ENCODE measurements around the gene MTHFD1.

DNA sequence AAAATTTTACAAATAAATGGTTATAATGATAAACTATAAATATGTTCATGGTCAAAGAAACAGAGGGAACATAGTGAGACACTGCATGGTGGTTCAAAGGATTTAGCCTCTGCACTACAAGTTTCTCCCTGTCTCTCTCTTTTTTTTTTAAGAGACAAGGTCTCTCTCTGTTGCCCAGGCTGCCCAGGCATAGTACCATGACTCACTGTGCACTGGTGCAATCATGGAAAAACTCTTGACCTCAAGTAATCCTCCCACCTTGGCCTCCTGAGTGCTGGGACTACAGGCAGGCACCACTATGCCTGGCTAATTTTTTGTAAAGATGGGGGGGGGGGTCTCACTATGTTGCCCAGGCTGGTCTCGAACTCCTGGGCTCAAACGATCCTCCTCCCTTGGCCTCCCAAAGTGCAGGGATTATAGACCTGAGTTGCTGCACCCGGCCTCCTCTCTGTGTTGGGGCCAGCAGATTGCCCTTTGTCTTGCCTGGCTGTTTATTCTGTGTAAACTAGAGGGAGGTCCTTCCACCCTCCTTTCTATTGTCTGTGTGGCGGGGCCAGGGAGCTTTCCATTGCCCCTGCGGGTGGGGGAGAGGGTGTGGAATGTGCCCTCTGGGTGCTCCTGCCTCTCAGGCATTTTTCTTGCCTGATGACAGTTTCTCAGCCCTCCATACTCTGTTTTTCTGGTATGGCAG lies 22.1 kb downstream of the MTHFD1 start:
- TF ChIP-seq, protein P1, sequence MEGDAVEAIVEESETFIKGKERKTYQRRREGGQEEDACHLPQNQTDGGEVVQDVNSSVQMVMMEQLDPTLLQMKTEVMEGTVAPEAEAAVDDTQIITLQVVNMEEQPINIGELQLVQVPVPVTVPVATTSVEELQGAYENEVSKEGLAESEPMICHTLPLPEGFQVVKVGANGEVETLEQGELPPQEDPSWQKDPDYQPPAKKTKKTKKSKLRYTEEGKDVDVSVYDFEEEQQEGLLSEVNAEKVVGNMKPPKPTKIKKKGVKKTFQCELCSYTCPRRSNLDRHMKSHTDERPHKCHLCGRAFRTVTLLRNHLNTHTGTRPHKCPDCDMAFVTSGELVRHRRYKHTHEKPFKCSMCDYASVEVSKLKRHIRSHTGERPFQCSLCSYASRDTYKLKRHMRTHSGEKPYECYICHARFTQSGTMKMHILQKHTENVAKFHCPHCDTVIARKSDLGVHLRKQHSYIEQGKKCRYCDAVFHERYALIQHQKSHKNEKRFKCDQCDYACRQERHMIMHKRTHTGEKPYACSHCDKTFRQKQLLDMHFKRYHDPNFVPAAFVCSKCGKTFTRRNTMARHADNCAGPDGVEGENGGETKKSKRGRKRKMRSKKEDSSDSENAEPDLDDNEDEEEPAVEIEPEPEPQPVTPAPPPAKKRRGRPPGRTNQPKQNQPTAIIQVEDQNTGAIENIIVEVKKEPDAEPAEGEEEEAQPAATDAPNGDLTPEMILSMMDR (IDR thresholded peaks at IDR 0.05 in 2 of 3, conservative IDR thresholded peaks at IDR 0.05 in 1 of 3; ENCODE audit: borderline replicate concordance in 1 of 3, insufficient read depth in 1 of 3, low read depth in 2 of 3, low read length in 2 of 3): no peak
- TF ChIP-seq, protein P2, sequence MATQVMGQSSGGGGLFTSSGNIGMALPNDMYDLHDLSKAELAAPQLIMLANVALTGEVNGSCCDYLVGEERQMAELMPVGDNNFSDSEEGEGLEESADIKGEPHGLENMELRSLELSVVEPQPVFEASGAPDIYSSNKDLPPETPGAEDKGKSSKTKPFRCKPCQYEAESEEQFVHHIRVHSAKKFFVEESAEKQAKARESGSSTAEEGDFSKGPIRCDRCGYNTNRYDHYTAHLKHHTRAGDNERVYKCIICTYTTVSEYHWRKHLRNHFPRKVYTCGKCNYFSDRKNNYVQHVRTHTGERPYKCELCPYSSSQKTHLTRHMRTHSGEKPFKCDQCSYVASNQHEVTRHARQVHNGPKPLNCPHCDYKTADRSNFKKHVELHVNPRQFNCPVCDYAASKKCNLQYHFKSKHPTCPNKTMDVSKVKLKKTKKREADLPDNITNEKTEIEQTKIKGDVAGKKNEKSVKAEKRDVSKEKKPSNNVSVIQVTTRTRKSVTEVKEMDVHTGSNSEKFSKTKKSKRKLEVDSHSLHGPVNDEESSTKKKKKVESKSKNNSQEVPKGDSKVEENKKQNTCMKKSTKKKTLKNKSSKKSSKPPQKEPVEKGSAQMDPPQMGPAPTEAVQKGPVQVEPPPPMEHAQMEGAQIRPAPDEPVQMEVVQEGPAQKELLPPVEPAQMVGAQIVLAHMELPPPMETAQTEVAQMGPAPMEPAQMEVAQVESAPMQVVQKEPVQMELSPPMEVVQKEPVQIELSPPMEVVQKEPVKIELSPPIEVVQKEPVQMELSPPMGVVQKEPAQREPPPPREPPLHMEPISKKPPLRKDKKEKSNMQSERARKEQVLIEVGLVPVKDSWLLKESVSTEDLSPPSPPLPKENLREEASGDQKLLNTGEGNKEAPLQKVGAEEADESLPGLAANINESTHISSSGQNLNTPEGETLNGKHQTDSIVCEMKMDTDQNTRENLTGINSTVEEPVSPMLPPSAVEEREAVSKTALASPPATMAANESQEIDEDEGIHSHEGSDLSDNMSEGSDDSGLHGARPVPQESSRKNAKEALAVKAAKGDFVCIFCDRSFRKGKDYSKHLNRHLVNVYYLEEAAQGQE (IDR thresholded peaks at IDR 0.05; ENCODE audit: low read depth): no peak
- TF ChIP-seq POLR2A (IDR thresholded peaks at IDR 0.05; ENCODE audit: borderline replicate concordance, extremely low read depth, insufficient read depth, insufficient read length) (no peak), EZH2 (IDR thresholded peaks at IDR 0.05) (no peak), POLR2AphosphoS5 (IDR thresholded peaks at IDR 0.05; ENCODE audit: low read depth, low read length) (no peak), TCF7L2 (IDR thresholded peaks at IDR 0.05; ENCODE audit: borderline replicate concordance, extremely low read depth, insufficient read depth, insufficient read length) (no peak), YY1 (IDR thresholded peaks at IDR 0.05; ENCODE audit: extremely low read depth, insufficient replicate concordance, low read depth, low read length) (no peak)
- TF ChIP-seq, protein P3, sequence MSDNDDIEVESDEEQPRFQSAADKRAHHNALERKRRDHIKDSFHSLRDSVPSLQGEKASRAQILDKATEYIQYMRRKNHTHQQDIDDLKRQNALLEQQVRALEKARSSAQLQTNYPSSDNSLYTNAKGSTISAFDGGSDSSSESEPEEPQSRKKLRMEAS (IDR thresholded peaks at IDR 0.05): no peak
- TF ChIP-seq, protein P4, sequence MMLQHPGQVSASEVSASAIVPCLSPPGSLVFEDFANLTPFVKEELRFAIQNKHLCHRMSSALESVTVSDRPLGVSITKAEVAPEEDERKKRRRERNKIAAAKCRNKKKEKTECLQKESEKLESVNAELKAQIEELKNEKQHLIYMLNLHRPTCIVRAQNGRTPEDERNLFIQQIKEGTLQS (IDR thresholded peaks at IDR 0.05): no peak
